Fibroblast of lung (primary cell): ENCODE results near the gene ATP2B1.

Experiments
- CTCF ChIP-seq, 2 donors: IDR thresholded peaks in 1 of 2; conservative IDR thresholded peaks in 1 of 2; 1 replicate in 1 of 2; 2 replicates in 1 of 2; pipeline ENCODE4 v1.5.1; 2011 to 2012; ENCODE audit warnings: low read length in 2 of 2, control low read depth in 1 of 2, inconsistent platforms in 1 of 2, low read depth in 1 of 2, mild to moderate bottlenecking in 1 of 2
- EZH2 ChIP-seq: IDR thresholded peaks from 2 replicates; pipeline ENCODE4 v1.5.1; 2012; ENCODE audit warnings: low read length, control low read depth, mild to moderate bottlenecking; ENCODE audit errors: missing control alignments

GRCh38 chr12:89542236-89542635 is 166.4 kb downstream of the ATP2B1 start:
- no peak for TF ChIP-seq CTCF (conservative IDR thresholded peaks at IDR 0.05 in 1 of 2, IDR thresholded peaks at IDR 0.05 in 1 of 2; ENCODE audit: low read depth in 1 of 2, low read length in 2 of 2)
- no peak for TF ChIP-seq EZH2
